ENCODE results near the gene TMBIM6.

The TMBIM6 gene

DNA sequence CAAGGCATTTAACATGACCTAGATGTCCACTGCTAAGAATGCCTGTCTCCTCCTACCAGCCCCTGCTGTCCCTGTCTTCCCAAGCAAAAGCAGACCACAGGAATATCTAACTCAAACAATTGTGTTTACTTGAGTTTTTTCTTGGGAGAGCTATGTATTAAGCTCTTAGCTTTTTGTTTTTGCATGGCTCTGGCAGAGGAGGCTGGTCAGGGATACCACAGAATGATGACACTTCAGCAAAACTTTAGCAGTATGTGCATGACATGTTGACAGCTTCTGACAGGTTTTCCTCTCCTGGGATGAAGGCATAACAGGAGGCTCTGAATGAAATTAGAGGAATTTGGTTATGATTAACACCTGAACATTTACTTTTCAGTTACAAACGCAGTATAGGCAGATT lies 6.9 kb downstream of the TMBIM6 start:
- in situ Hi-C loops (cut with MboI; ENCODE audit: low sequenced_read_pairs, unreplicated experiment) = no loop called here
- no peak for DNase-seq (ENCODE audit: low spot score)
- TF ChIP-seq, protein P1, sequence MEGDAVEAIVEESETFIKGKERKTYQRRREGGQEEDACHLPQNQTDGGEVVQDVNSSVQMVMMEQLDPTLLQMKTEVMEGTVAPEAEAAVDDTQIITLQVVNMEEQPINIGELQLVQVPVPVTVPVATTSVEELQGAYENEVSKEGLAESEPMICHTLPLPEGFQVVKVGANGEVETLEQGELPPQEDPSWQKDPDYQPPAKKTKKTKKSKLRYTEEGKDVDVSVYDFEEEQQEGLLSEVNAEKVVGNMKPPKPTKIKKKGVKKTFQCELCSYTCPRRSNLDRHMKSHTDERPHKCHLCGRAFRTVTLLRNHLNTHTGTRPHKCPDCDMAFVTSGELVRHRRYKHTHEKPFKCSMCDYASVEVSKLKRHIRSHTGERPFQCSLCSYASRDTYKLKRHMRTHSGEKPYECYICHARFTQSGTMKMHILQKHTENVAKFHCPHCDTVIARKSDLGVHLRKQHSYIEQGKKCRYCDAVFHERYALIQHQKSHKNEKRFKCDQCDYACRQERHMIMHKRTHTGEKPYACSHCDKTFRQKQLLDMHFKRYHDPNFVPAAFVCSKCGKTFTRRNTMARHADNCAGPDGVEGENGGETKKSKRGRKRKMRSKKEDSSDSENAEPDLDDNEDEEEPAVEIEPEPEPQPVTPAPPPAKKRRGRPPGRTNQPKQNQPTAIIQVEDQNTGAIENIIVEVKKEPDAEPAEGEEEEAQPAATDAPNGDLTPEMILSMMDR (IDR thresholded peaks at IDR 0.05; ENCODE audit: borderline replicate concordance, control extremely low read depth, extremely low read depth, insufficient read depth, missing control alignments) = no peak

DNA sequence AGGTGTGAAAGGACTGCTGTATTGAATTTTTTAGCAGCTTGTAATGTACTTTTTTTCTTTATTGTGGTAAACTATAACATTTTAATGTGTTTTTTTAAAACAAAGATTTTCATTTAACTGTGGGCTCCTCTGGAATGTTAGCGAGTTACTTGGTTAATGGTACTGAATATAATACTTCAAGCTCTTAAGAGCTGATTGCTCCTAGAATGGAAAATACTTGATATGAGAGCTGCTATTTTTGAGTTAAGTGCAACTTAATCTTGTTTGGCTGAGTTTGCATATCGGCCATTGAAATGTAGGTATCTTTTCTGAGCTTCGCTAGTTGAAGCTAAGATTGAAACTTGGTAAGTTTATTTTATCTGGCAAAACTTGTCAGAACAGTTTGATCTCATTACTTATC lies 7.4 kb downstream of the TMBIM6 start:
- DNase-seq (ENCODE audit: low spot score) = no peak
- TF ChIP-seq, protein P1 (IDR thresholded peaks at IDR 0.05; ENCODE audit: borderline replicate concordance, control extremely low read depth, extremely low read depth, insufficient read depth, missing control alignments) = no peak
- in situ Hi-C loops (cut with MboI; ENCODE audit: low sequenced_read_pairs, unreplicated experiment) = no loop called here

DNA sequence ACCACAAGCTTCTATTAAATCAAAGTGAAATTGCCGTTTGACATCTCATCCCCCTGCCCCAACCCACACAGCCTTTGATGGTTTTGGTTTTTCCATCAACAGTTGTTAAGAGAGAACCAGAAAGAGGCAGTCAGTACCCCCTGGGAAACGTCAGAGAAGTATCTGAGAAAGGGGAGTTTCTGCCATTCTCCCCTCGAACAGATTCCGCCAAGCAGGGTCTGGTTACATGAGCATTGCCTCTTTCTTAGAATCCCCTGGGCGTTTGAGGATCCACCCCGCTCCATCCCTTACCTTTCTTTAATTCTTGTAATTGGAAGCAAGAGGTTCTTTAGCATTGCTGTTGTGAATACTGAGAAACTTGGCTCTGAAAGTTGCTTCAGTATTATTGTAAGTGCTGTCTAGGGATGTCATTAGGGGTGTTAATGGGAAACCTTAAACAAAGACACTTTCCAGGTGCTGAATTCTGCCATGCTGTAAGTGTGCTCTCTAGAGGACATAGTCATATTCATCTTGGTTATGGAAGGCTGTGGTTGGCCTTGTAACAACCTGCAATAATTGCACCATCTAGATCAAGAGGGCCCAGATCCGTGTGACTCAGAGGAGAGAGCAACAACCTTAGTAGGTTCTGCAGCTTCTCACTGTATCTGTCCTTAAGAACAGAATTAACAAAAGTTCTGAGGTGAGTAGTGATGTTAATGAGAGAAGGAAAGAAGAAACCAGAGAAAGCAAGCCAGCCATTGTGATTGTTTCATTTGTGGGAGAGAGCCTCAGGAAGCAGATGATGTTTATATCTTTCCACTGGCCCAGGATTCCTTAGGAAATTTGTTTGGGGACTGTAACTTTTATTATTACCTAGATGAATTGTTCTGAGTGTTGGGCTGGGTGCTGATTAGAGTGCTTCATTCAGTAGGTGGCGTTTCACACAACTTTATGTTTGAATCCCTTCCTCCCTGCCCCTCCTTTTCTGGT lies 9.0 kb downstream of the TMBIM6 start:
- DNase-seq (ENCODE audit: low spot score) = no peak
- in situ Hi-C loops (cut with MboI; ENCODE audit: low sequenced_read_pairs, unreplicated experiment) = no loop called here
- TF ChIP-seq, protein P1 (IDR thresholded peaks at IDR 0.05; ENCODE audit: borderline replicate concordance, control extremely low read depth, extremely low read depth, insufficient read depth, missing control alignments) = no peak

DNA sequence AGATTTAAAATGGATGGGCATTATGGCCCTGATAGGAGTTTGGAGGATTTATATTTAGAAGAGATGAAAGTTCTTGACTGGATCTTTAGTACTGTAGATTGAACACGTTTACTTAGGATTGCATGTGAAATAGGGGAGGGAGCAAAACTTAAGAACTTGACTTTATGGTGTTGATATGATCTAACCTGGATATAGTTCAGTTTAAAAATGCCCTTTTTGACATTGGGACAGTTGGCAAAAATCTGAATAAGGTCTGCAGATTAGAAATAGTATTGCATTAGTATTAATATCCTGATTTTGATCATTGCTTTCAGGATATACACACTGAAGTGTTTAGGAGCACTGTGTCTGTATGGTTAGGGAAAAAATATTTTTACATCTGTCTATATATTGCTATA lies 9.6 kb downstream of the TMBIM6 start:
- in situ Hi-C loops (cut with MboI; ENCODE audit: low sequenced_read_pairs, unreplicated experiment) = no loop called here
- TF ChIP-seq, protein P1 (IDR thresholded peaks at IDR 0.05; ENCODE audit: borderline replicate concordance, control extremely low read depth, extremely low read depth, insufficient read depth, missing control alignments) = no peak
- DNase-seq (ENCODE audit: low spot score) = no peak

DNA sequence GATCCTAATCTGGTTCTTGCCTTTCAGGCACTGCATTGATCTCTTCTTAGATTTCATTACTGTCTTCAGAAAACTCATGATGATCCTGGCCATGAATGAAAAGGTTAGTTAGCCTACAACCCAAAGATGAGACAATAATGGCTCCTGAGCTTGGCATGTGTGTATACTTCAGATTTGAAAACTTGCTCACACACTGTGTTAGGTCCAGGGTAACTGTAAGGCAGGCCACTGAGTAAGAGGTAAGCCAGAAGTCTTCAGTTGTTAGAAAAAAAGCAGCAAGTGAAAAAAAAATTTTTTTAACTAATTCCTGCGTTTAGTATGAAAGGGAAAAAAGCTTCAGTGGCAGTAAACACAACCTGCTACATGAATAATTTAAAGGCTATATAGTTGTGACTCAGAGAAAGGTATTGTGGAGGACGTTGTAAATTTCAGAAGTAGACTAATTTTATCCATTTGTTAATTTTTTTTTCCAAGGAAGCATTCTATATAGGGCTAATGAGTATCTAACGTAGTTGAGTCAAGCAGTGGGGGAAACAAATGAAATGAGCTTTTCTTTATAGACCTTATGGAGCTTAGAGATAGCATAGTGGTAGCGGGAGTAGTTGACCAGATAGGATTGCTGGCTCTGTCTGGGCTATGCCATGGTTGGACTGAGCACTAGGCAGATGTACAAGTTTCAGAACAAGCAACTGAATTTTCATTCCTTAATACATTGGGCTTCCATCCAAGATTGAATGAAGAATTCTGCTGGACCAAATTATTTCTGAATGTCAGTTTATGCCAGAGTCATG lies 20.5 kb downstream of the TMBIM6 start:
- in situ Hi-C loops (cut with MboI; ENCODE audit: low sequenced_read_pairs, unreplicated experiment) = no loop called here
- no peak for DNase-seq (ENCODE audit: low spot score)
- TF ChIP-seq, protein P1 (IDR thresholded peaks at IDR 0.05; ENCODE audit: borderline replicate concordance, control extremely low read depth, extremely low read depth, insufficient read depth, missing control alignments) = no peak

DNA sequence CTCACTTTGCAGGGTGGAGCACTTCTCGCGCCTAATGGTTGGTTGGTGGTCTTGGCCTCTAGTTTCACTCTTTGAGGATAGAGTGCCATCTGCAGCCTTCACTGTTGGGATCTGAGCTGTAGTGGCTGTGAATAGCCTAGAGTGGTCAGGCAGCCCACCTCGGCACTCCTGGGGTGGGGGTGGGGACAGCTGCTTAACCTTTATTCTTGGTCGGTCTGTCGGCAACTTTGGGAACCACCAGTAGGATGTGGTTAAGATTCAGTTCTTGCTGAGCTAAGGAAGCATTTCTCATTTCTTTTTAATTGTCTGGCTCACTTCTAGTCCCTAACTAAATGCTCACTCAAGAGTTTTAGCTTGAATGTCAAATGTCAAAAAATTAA lies 21.1 kb downstream of the TMBIM6 start:
- in situ Hi-C loops (cut with MboI; ENCODE audit: low sequenced_read_pairs, unreplicated experiment) = no loop called here
- TF ChIP-seq, protein P1 (IDR thresholded peaks at IDR 0.05; ENCODE audit: borderline replicate concordance, control extremely low read depth, extremely low read depth, insufficient read depth, missing control alignments) = no peak
- DNase-seq (ENCODE audit: low spot score) = no peak
